RPMI8226 (cell line): Measurements from ENCODE around the gene ELF3.
"Not testable (repeated sequence)": the region's sequence is repeated elsewhere in the genome, so short reads cannot be mapped to it uniquely, and the experiment has no call there.

ENCODE experiments used
- DNase-seq: peaks from one replicate; pipeline ENCODE4 v3.0.0-alpha.2; 2015

ELF3 gene

GRCh38 chr1:202036595-202037387 is 26.4 kb downstream of the ELF3 start:
- DNase-seq, result no peak

- DNase-seq, result no peak
Measured at GRCh38 chr1:202037706-202038296, 27.4 kb downstream of the ELF3 start.

DNA sequence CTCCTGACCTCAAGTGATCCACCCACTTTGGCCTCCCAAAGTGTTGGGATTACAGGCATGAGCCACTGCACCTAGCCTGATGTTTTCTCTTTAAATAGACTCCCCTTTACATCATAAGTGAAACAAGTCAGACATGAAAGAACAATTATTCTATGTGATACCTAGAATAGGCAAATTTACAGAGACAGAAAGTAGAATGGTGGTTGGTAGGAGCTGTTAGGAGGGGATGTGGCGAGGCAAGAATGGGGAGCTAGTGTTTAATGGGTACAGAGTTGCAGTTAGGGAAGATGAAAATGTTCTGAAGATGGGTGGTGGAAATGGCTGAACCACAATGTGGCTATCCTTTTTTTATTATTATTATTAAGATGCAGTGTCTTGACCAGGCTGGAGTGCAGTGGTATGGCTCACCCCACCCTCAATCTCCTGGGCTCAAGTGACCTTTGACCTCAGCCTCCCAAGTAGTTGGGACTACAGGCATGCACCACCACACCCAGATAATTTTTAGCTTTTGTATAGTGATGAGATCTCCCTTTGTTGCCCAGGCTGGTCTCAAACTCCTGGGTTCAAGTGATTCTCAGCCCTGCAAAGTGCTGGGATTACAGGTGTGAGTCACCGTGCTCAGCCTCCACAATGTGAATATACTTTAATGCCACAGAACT is 28.4 kb downstream of the ELF3 start:
- DNase-seq, result no peak

GRCh38 chr1:202045705-202046104 is 35.3 kb downstream of the ELF3 start:
- DNase-seq, result no peak

DNA sequence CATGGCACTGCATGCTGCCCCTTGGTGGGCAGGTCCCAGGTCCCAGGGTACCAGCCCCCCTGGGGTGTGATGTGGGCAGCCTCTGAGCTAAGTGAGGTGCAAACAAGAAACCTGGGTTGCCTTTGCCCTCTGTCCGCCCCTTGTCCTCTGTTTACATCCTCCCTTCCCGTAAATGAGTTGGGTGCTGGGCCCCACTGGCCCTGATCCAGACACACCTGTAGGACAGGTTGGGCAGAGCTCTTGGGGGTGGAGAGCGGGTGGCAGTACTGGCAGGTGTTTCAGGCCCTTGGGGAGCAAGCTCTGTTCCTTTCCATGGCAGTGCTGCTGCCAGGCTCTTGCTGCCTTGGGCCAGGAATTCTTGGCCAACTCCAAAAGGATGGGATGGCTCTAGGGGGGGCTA is 35.8 kb downstream of the ELF3 start:
- DNase-seq, result peak; percentile 80

DNA sequence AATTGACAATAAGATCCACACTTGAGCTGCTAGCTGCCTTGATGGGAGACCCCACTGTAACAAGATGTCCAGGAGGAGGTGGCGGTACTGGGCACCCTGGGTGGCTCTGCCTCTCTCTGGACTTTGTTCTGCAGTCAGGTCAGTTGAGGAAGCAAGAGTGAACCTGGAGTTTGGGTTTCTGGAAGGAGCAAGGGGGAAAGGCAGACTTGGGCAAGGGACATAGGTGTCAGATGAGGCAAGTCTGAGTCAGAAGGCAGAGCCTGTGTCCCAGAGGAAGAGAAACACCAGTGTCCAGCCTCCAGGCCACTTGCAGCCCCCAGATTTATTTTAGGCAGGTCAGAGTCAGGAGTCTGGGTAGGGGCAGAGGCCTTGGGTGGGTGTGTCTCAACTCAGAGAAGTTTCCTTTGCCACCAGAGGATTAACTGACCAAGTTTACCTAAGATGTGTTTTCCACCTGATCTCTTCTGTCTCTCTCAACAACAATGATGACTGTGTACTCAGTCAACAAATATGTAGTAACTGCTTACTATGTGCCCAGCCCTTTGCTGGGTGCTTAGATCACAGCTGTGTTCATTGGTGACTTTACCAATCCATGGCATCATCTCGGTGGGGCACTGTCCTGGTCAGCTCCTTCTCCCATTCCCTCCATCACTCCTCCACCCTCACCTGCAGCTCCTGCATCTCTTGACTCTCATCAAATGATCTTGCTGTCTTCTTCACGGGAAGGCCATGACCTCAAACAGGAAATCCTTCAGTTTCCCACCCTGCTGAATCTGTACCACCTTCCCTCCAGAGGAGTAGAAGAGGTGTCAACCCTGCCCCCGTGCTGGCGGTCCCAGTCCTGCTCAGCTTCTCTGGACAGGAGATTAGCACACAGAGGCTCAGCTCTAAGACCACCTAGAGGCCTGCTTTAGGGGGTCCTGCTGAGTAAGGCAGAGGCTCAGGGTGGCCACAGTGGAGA is 36.6 kb downstream of the ELF3 start:
- DNase-seq, result no peak

DNA sequence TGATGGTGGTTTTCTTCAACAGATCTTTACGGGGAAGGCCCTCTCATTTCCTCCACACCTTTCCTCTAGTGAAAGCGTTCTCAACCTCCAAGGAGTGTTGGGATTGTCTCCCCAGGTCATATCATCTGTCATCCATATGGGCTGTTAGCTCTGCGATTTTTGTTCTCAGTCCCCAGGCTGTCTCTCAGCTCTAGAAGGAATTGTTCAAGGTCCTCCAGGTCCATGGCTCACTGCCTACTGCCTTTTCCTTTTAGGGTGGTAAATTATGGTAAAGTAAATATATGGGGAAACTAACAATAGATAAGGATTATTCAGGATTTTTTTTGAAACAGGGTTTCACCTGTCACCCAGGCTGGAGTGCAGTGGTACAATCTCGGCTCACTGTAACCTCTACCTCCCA is 37.6 kb downstream of the ELF3 start:
- no peak for DNase-seq

GRCh38 chr1:202049129-202049528 is 38.7 kb downstream of the ELF3 start:
- no peak for DNase-seq

DNA sequence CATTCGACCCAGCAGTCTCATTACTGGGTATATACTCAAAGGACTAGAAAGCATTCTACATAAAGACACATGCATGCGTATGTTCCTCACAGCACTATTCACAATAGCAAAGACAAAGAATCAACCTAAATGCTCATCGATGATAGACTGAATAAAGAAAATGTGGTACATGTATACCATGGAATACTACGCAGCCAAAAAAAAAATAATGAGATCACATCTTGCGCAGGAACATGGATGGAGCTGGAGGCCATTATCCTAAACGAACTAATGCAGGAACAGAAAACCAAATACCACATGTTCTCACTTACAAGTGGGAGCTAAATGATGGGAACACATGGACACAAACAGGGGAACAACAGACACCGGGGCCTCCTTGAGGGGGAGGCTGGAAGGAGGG is 43.7 kb downstream of the ELF3 start:
- DNase-seq, result no peak

DNA sequence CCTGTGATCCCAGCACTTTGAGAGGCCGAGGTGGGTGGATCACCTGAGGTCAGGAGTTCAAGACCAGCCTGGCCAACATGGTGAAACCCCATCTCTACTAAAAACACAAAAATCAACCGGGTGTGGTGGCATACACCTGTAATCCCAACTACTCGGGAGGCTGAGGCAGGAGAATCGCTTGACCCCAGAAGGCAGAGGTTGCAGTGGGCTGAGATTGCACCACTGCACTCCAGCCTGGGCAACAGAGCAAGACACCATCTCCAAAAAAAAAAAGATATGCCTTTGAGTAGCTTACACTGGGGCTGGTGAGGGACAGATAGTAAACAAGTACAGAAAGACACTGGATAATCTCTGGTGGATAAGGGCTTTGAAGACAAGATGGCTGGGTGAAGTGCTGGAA is 44.3 kb downstream of the ELF3 start:
- not testable (repeated sequence) for DNase-seq

GRCh38 chr1:202056644-202057334 is 46.4 kb downstream of the ELF3 start:
- DNase-seq, result peak; percentile 27

GRCh38 chr1:202057335-202057704 is 46.9 kb downstream of the ELF3 start:
- DNase-seq, result not testable (repeated sequence)

DNA sequence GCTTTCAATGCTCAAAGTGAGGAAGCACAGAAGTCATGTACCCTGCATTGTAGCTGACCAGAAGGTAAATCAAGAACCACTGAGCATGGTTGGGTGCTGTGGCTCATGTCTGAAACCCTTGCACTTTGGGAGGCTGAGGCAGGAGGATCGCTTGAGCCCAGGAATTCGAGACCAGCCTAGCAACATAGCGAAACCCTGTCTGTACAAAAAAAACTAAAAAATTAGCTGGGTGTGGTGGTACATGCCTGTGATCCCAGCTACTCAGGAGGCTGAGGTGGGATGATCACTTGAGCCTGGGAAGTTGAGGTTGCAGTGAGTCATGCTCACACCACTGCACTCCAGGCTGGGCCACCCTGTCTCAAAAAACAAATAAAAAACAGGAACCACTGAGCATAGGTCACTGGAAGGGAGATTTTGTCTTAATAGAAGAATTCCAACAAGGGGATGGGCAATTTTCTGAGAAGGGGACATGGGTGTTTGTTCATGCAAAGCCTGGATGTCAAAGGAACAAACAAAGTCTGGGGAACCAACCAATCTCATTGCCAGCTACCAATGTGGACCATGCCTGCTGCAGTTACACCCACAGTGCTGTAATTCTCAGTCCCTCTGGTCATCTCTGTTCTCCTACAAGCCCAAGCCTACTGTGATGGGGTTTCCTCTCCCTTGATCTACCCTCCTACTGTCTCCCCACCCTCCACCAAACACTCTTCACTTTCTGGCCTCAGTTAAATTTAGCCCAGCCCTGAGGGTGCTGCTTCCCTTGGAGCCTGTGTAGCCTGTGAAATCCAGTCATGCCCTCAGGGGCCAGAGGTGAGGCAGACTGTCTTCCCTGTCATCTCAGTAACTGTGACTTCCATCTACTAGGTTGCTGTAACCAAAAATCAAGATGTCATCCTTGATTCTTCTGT is 47.9 kb downstream of the ELF3 start:
- no peak for DNase-seq

DNA sequence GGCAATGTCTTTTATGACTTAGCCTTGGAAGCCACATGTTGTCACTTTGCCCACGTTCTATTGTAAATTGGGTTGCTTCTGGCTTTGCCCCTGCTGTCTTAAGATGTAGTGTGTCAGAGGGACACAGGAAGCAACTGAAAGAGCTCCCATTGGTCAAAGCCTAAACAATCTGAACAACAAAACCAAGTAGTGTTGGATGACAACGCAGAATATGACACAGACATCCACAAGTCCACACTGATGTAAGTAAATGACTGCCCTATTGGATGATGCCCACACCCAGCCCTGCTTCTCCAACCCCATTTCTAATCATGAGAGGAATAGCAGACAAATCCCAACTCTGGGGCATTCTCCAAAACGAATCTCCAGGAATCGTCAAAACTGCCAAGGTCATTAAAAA is 50.7 kb downstream of the ELF3 start:
- DNase-seq, result no peak

DNA sequence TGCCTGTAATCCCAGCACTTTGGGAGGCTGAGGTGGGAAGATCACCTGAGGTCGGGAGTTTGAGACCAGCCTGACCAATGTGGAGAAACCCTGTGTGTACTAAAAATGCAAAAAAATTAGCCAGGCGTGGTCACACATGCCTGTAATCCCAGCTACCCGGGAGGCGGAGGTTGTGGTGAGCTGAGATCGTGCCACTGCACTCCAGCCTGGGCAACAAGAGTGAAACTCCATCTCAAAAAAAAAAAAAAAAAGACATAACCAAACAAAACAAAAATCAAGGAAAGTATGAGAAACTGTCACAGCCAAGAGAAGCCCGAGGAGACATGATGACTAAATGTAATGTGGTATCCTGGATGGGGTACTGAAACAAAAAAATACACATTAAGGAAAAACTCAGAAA is 51.4 kb downstream of the ELF3 start:
- not testable (repeated sequence) for DNase-seq

GRCh38 chr1:202062636-202063035 is 52.2 kb downstream of the ELF3 start:
- DNase-seq, result not testable (repeated sequence)

DNA sequence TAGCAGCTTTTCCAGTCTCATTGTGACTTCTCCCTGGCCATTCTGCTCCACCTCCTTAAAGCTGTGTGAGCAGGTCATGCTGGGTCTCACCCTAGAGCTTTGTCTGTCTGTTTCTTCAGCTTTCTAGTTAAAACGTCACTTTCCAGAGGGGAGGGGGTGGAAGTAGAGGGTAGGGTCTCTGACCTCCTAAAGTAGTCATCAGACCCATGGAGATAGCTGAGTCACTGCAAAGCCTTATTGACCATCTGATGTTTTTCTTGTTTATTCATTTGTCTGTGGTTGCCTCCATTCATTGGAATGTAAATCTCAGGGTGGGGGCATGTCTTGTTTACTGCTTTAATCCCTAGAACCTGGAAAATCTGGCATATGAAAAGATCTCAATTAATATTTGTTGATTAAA is 52.7 kb downstream of the ELF3 start:
- DNase-seq, result no peak

GRCh38 chr1:202064889-202065312 is 54.5 kb downstream of the ELF3 start:
- not testable (repeated sequence) for DNase-seq
